Fibroblast of lung (primary cell): ENCODE results near the gene DNAJB6.

Experiments
- CTCF ChIP-seq, 2 donors: IDR thresholded peaks in 1 of 2; conservative IDR thresholded peaks in 1 of 2; 1 replicate in 1 of 2; 2 replicates in 1 of 2; pipeline ENCODE4 v1.5.1; 2011 to 2012; ENCODE audit warnings: low read length in 2 of 2, control low read depth in 1 of 2, inconsistent platforms in 1 of 2, low read depth in 1 of 2, mild to moderate bottlenecking in 1 of 2
- EZH2 ChIP-seq: IDR thresholded peaks from 2 replicates; pipeline ENCODE4 v1.5.1; 2012; ENCODE audit warnings: low read length, control low read depth, mild to moderate bottlenecking; ENCODE audit errors: missing control alignments

GRCh38 chr7:157441023-157441399 lies 104.2 kb downstream of the DNAJB6 start:
- TF ChIP-seq EZH2 (no peak), CTCF (conservative IDR thresholded peaks at IDR 0.05 in 1 of 2, IDR thresholded peaks at IDR 0.05 in 1 of 2; ENCODE audit: low read depth in 1 of 2, low read length in 2 of 2) (no peak)
